NCI-H446 (cell line): ENCODE data around the gene DNAH1.
"Not testable (repeated sequence)": the region's sequence is repeated elsewhere in the genome, so short reads cannot be mapped to it uniquely, and the experiment has no call there.

ENCODE experiments used
- DNase-seq, 2 experiments: peaks; one replicate each; lab custom pipeline; 2025; lab: John Stamatoyannopoulos, UW

The DNAH1 gene

DNA sequence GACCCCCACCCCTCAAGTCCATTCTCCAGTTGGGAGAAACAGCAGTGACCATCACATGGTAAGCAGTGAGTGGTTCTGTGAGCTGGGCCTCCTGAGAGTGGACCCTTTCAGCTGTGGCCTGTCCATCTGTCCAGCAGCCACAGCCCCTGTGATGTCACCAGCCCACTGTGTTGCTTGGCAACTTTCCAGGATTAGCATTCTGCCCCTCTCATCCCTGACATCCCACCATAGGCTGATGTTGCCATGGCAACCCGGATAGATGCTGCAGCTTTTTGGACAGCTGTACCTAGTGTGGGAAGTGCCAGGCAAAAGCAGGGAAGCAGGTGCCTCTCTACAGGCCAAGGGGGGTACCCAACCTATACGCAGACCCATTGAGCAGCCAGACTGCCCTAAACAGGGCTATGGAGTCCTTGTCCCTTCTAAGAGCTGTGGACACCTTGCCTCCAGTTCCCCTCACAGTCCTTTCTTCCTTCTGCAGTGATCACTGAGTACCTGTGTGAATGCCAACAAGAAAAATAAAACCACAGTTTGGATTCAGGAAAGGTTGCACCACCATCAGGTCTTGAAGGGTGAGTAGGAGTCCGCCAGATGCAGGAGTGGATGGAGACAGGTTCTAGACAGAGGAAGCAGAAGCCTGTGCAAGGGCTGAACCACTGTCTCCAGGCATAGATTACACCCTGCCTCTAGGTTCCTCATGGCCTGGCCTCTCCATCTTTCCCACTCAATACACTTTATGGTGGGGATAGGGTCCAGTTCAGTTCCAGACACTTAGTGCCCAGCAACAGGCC is at the start of gene DNAH1:
DNAH1 (plus strand) TSS at position 343 of the 788 bp plus-strand sequence. CDS start 6,124 bp downstream, outside the sequence.
- DNase-seq: no peak

DNA sequence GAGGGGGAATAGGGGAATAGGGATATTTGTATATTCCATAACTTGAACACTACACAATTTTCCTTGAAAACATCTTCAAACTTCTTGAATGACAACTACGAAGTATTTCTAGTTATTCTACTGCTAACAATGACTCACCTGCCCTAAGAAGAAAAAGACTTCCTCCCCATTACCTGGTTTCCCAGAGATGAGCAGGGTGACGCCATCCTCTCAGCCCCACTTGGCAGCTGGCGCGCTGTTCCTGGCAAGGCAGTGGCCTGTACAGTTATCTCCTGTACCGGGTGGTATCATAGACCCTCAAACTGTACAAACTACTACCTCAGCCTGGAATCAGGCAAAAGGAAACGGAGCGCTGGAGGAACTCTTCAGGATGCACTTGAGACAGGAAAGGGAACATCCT is 48.1 kb upstream of the DNAH1 start:
- DNase-seq: no peak

DNA sequence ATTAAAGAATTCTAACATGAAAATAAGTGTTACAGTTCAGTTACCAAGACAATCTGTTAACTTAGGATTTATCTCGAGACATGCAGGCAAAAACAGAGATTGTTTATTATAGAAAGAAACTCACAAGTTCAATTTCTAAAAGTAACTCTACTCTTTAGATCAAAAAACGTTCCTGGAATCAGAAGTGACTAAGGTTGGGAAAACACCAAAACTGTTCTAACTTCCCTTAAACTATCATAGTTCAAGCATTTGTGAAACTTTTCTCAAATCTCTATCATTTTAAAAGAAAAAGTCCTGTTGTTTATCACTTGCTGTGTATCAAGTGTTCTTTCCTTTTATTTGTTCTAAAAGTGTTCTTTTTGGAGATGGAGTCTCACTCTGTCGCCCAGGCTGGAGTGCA is 46.3 kb upstream of the DNAH1 start:
- DNase-seq: no peak

DNA sequence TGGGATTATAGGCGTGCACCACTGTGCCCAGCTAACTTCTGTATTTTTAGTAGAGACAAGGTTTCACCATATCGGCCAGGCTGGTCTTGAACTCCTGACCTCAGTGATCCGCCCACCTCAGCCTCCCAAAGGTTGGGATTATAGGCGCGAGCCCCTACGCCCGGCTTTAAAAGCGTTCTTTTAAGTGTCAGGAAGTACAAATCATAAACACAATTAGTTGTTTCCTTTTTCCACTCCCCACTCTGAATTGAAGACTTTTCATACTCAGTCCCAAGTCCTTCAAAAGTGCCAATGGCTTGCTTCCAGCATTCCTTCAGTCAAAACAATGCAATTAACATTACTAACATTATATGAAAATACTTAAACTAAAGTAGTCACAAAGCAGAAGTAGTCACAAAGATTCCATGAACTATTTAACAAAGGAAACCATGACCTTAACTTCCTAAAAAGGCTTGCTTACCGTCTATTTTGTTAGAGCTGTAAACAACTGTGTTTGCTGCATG is 45.8 kb upstream of the DNAH1 start:
- DNase-seq: no peak

DNA sequence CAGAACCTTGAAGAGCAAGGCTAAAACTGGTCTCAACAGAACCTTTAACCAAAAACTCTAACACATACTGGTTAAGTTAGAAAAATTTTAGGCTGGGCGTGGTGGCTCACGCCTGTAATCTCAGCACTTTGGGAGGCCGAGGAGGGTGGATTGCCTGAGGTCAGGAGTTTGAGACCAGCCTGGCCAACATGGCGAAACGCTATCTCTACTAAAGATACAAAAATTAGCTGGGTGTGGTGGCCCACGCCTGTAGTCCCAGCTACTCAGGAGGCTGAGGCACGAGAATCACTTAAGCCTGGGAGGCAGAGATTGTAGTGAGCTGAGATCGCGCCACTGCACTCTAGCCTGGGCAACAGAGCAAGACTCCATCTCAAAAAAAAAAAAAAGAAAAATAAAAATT is 43.9 kb upstream of the DNAH1 start:
- DNase-seq: not testable (repeated sequence)

DNA sequence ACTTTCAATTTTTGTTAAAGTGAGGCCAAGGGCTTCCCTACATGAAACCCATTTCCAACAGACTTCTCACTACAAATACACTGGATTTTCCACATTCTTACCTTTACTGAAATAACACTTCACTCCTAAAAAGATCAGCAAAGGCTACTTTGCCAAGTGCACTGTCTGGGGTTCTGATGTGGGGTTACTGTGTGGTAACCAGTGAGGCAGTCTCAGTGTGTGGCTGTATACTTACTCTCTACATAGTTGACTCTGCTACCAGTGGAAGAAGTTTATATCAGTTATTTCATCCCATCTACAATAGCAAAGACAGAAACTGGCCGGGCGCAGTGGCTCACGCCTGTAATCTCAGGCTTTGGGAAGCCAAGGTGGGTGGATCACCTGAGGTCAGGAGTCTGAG is 43.3 kb upstream of the DNAH1 start:
- DNase-seq: no peak

DNA sequence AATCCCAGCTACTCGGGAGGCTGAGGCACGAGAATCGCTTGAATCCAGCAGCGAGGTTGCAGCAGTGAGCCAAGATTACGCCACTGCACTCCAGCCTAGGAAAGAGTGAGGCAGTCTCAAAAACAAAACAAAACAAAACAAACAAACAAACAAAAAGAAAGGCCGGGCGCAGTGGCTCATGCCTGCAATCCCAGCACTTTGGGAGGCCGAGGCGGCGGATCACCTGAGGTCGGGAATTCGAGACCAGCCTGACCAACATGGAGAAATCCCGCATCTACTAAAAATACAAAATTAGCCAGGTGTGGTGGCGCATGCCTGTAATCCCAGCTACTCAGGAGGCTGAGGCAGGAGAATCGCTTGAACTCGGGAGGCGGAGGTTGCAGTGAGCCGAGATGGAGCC is 41.3 kb upstream of the DNAH1 start:
- DNase-seq: not testable (repeated sequence)

DNA sequence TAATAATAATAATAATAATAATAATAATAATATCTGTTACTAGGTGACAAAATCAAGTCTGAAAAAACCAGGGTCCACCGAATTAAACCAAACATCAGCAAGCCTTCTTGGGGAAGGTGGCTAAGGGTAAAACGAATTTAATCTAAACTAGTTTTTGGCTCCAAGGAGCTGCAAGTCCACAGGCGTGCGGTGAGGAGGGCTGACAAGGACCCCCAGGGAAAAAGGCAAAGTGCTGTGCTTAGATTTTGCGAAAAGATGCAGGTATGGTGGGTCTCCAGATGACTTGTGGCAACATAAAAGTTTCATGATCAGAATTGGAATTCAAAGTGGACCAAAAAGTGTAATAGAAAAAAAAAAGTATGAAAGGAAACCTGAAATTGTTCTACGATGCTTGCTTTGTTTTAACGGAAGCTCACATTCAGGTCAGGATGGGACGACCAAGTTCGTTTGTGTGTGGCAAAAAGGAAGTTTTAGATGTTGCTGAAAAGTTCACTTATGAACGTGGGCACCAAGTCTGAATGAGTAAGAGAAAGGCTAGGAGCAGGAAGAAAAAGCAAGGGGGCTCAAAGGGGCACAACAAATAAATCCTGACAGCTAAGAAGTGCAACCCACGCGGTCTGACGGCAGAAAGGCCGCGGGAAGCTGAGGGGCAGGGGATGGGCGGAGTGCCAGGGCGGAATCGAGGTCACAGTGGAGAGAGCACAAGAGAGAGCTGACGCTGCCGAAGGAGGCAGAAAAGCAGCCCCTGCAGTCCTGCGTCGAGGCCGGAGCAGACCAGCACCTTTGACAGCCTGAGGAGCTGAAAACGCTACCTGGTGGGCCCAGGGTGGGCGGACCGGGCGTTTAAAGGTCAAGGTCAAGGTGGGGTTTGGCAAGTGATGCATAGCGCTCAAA is 38.8 kb upstream of the DNAH1 start:
- DNase-seq: peak in 1 of 2 experiments; percentile 47

DNA sequence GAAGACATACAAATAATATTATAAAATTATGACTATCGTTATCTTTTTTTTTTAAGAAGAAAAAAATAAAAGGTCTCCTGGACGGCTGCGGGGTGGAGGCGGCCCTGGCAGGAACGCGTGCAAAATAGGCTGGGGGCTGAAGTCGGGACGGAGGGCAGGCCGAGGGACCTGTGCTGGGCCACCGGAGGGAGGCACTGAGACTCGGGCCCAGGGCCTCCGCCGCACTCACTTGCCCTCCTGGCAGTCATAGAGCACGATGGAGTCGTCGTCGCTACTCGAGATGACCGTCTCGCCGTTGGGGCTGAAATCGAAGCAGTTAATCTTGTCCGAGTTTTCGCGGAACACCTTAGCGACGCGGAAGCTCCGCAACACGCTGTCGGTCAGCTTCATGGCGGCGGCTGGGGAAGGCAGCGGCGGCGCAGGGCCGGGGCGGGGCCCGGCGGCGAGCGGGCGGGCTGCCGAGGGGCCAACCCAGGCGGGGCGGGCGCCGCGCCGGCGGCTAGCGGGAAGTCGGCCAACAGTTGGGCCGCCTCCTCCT is 38.1 kb upstream of the DNAH1 start:
- peak in 1 of 2 experiments; percentile 51 for DNase-seq

DNA sequence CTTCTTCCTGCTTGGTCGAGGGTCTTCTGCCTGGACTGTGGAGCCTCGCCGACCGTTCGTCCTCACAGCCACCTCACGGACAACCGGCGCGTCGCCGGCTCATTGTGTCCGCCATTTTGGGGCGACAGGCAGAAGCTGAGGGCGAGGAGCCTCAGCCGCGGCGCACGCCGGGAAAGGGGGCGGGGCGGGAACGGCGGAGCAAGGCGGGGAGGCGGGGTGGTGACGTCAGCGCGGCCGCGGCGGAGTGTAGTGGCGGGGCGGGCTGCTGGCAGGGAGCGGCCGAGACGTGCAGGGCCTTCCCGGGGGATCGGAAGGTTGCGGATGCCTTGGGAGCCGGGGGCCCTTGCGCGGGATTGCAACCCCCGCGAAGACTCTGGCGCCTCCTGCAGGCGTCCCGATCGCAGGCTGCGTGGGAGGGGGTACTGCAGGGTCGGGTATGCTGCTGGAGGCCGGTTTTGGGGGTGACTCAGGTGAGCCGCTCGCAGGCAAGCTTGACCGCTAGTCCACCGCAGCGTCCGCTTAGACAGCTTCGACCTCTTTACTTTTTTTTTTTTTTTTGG is 37.5 kb upstream of the DNAH1 start, which contains the start of gene WDR82:
WDR82 (minus strand) TSS at position 140 of the 560 bp plus-strand sequence. CDS start 288 bp downstream, outside the sequence.
- DNase-seq: peak; percentile 66 to 89

DNA sequence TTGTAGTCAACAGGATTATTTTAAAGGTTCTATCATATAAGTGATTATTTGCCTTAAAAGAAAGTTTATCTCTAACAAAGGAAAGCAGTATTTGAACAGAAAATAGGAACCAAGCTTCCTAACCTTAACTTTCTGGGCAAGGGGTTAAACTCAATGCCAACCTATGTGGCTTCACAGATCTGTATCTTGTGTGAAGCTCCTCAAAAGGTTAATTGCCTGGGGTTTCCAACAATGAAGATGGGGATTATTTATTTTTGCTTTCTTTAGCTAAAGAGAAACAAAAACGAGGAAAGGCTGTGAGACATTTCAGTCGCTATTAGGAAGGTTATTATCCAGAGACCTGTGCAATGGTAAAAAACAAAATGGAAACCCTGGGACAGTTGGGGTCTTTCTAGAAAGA is 36.5 kb upstream of the DNAH1 start:
- no peak for DNase-seq

DNA sequence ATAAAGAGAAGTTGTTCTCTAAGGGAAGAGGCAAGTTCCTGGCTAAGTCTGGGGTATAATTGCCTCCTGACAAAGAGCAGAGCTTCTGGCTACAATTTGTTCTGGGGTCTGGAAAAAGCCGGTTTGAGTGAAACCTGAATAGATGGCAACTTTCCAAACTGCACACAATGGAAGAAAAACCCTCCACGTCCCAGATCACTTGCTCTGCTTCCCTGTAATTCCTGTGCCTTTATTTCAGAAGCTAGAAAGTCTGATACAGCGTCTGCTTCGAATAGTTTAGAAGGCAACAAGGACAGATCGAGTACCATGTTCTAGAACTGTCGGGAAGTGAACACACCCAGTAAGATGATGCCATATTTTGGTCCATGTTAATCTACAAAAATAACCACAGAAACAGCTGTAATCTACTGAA is 36.1 kb upstream of the DNAH1 start:
- DNase-seq: peak in 1 of 2 experiments; percentile 7

DNA sequence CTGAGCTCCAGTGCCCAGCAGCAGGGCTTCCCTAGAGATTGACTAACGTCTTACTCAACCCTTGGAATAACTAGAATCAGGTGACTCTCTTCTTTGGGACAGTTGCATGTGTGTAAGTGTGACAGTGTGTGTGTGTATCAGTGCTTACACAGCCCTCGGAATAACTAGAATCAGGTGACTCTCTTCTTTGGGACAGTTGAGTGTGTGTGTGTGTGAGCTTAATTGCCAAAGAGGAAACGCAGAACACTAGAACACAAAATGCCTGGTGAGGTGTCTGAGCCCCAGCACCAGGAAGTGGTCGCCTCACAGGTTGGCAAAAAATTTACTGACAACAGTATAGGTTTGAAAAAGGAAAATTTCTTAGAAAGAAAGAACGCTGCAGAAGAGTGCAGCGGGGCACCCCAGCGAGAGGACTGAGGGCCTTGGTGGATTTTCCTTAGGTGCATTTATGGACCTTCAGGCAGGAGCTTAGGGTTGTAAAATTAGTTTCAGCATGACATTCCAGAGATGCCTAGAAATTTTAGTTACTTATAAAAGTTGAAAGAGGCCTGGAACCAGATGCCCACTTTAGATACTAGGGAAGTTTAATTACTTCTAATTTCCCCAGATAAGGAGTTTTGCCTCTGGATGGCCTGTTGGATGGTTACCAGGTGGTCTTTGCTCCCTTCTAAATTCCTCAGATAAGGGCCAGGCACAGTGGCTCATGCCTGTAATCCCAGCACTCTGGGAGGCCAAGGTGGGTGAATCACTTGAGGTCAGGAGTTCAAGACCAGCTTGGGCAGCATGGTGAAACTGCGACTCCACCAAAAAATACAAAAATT is 33.9 kb upstream of the DNAH1 start:
- DNase-seq: no peak

DNA sequence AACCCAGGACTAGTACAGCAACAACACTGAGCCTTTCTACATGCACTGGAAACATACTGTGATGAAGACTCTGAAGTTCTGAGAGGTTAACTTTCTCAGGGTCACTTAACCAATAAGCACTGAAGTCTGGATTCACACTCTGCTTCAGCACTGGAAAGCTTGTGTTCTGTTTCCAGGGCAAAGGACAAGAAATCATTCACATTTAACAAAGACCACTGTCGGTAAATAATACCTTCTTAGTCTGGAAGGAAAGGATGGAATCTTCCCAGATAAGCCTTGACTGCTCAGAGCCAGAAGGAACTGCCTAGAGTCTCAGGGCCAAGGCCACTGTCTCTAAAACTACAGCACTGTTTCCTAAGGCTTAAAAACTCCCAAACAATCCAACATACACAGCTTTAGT is 32.8 kb upstream of the DNAH1 start:
- DNase-seq: no peak

DNA sequence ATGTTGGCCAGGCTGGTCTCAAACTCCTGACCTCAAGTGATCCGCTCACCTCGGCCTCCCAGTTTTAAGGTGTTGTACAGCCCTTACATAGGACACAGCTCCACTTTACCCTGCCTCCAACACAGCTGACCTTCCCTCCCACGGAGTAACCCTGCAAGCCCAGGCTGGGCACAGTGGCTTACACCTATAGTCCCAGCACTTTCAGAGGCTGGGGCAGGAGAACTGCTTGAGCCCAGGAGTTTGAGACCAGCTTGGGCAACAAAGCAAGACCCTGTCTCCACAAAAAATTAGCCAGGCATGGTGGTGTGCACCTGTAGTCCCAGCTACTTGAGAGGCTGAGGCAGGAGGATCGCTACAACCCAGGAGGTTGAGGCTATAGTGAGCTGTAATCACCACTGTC is 32.1 kb upstream of the DNAH1 start:
- not testable (repeated sequence) for DNase-seq

DNA sequence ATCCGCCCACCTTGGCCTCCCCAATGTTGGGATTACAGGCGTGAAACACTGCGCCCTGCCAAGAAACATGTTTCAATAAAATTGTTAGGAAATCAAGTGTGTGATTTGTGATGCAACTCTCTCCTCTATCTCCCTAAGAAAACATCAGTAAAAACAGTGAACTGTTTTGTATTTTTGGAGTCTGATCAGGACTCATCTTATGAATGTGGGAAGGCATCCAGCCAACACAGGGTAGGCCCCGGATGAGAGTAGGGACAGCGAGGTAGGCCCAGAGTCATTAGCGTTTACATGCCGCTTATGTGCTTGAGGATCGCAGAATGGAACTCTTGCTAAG is 29.4 kb upstream of the DNAH1 start:
- DNase-seq: no peak

DNA sequence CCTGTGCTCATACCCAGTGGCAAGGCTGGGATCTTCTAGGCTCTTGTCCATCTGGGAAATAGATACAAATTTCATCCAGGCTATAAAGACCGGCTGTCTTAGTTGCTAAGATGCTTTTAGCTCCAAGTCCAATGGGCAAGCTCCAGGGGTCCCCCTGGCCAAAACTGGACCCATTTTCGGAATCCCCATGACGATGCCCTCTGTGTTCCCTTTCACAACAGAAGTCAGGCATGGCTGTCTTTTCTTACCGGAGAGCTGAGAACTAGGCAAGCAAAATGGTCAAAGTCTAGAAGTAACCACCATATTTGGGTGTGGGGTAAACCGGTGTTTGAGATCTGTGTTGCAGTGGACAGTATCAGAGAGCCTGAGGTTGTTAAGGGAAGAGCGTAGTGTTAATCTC is 27.4 kb upstream of the DNAH1 start:
- DNase-seq: no peak

DNA sequence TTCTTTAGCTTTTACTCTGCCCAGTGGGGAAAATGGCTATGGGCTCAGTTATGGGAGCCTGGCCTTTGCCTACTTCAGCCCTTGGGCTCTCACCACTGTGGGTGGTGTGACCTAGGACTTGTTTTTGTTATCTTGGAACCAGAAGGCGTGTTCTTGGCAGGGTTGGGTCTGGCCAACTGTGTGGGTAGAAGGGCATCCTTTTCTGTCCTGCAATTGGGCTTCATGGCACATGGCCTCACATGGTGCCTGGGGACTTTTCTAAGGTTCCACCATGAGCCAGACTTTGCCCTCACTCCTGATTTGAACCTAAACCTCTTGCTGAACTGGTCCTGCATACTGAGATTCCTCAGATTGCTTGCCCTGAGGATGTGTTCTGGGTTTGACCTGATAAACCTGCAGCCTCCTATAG is 26.8 kb upstream of the DNAH1 start:
- no peak for DNase-seq

DNA sequence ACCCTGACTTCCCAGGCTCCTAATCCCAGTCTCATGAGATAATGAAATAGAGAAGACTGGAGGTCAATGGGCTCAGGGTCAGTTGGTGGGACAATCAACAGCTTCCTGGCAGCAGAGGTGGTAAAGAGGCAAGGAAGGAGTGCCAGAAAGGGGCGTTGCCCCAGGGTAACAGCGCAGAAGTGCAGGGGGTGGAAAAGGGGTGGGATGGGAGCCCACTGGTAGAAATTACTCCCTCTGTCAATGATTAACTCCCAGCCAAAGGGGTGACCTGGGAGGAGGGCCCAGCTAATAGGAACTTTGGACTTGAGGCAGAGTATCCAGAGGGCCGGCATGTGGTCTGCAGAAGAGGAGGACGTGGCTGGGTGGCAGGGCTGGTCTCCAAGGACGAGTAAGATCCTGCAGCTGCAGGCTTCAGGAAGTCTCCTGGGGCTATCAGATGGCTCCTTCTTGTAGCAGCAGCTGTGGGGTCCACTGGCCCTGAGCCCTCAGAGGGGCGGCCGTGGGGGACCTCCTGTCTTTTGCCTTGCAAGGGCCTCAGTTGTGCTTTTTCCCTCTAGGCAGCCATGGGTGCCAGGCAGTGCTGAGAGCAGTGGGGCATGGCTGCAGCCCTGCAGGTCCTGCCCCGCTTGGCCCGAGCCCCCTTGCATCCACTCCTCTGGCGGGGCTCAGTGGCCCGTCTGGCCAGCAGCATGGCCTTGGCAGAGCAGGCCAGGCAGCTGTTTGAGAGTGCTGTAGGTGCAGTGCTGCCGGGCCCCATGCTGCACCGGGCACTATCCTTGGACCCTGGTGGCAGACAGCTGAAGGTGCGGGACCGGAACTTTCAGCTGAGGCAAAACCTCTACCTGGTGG is 26.1 kb upstream of the DNAH1 start:
- no peak for DNase-seq
